Measurements from ENCODE around the gene S1PR4.

Gene S1PR4, protein sequence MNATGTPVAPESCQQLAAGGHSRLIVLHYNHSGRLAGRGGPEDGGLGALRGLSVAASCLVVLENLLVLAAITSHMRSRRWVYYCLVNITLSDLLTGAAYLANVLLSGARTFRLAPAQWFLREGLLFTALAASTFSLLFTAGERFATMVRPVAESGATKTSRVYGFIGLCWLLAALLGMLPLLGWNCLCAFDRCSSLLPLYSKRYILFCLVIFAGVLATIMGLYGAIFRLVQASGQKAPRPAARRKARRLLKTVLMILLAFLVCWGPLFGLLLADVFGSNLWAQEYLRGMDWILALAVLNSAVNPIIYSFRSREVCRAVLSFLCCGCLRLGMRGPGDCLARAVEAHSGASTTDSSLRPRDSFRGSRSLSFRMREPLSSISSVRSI

DNA sequence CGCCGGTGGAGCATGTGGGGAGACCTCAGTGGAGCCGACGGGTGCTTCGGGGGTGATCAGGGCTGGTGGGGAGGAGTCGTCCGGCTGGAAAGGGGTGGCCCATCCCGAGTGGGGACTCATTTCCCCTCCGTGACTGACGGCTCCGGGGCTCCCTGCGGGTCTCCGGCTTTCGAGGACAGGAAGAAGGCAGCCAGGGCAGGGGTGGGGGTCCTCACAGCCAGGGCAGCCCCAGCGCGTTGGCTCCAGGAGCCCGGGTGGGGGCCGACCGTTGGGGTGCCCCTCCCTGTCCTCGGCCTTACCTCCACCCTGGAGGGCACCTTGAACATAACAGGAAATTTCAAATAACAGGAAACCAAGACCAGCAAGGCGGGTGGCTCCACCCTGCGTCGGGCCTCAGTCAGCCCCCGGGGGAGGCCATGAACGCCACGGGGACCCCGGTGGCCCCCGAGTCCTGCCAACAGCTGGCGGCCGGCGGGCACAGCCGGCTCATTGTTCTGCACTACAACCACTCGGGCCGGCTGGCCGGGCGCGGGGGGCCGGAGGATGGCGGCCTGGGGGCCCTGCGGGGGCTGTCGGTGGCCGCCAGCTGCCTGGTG lies at the start of gene S1PR4:
TSS of gene S1PR4 (plus strand) at position 393 of the 596 bp plus-strand sequence. CDS start at position 417, 24 bp downstream.
- peak; percentile 86 for DNase-seq (ENCODE audit: low read depth)
- H3K4me3 ChIP-seq (ENCODE audit: low read depth, low read length) = peak within 1 kb of the TSS; percentile 81
- TF ChIP-seq POLR2A (IDR thresholded peaks at IDR 0.05; ENCODE audit: extremely low read depth, insufficient read length) (peak; percentile 64), MYC (IDR thresholded peaks at IDR 0.05; ENCODE audit: low read depth, low read length) (peak; percentile 24; the same call in 1 of the 2 replicates)
- TF ChIP-seq, protein P1, sequence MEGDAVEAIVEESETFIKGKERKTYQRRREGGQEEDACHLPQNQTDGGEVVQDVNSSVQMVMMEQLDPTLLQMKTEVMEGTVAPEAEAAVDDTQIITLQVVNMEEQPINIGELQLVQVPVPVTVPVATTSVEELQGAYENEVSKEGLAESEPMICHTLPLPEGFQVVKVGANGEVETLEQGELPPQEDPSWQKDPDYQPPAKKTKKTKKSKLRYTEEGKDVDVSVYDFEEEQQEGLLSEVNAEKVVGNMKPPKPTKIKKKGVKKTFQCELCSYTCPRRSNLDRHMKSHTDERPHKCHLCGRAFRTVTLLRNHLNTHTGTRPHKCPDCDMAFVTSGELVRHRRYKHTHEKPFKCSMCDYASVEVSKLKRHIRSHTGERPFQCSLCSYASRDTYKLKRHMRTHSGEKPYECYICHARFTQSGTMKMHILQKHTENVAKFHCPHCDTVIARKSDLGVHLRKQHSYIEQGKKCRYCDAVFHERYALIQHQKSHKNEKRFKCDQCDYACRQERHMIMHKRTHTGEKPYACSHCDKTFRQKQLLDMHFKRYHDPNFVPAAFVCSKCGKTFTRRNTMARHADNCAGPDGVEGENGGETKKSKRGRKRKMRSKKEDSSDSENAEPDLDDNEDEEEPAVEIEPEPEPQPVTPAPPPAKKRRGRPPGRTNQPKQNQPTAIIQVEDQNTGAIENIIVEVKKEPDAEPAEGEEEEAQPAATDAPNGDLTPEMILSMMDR (IDR thresholded peaks at IDR 0.05; ENCODE audit: low read depth, low read length) = peak; percentile 6
- TF ChIP-seq, protein P2, sequence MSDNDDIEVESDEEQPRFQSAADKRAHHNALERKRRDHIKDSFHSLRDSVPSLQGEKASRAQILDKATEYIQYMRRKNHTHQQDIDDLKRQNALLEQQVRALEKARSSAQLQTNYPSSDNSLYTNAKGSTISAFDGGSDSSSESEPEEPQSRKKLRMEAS (IDR thresholded peaks at IDR 0.05; ENCODE audit: low read depth, low read length) = peak; percentile 18; the same call in 1 of the 2 replicates

DNA sequence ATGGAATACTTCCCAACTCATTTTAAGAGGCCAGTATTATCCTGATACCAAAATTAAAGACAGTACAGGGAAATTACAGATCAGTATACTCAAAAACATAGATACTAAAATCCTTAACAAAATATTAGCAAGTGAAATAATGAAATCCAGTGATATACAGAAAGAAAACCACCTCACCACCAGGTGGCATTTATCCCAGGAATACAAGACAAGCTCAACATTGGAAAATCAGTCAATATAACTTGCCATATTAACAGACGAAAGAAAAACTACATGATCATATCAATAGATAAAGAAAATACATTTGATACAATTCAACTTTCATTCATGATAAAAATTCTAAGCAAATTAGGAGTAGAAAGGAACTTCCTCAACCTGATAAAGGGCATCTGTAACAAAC lies 49.5 kb upstream of the S1PR4 start:
- no peak for TF ChIP-seq POLR2A (IDR thresholded peaks at IDR 0.05; ENCODE audit: extremely low read depth, insufficient read length)
- TF ChIP-seq, protein P2 (IDR thresholded peaks at IDR 0.05; ENCODE audit: low read depth, low read length) = no peak
- no peak for TF ChIP-seq MYC (IDR thresholded peaks at IDR 0.05; ENCODE audit: low read depth, low read length)
- TF ChIP-seq, protein P1 (IDR thresholded peaks at IDR 0.05; ENCODE audit: low read depth, low read length) = peak; percentile 11
- no peak overlapping the region for H3K4me3 ChIP-seq (ENCODE audit: low read depth, low read length)
- DNase-seq (ENCODE audit: low read depth) = peak; percentile 42

DNA sequence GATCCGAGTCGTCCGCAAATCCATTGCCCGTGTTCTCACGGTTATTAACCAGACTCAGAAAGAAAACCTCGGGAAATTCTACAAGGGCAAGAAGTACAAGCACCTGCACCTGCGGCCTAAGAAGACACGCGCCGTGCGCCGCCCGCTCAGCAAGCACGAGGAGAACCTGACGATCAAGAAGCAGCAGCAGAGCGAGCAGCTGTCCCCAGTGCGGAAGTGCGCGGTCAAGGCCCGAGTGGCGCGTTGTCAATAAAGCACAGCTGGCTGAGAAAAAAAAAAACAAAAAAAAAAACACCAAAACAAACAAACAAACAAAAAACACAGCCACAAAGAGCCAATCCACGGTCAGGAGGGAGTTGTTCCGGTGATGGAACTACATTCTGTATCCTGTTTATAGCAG lies 47.4 kb upstream of the S1PR4 start:
- no peak for DNase-seq (ENCODE audit: low read depth)
- TF ChIP-seq, protein P1 (IDR thresholded peaks at IDR 0.05; ENCODE audit: low read depth, low read length) = no peak
- no peak for TF ChIP-seq POLR2A (IDR thresholded peaks at IDR 0.05; ENCODE audit: extremely low read depth, insufficient read length)
- TF ChIP-seq, protein P2 (IDR thresholded peaks at IDR 0.05; ENCODE audit: low read depth, low read length) = no peak
- TF ChIP-seq MYC (IDR thresholded peaks at IDR 0.05; ENCODE audit: low read depth, low read length) = no peak
- H3K4me3 ChIP-seq (ENCODE audit: low read depth, low read length) = no peak overlapping the region

- TF ChIP-seq POLR2A (IDR thresholded peaks at IDR 0.05; ENCODE audit: extremely low read depth, insufficient read length) = no peak
- TF ChIP-seq, protein P2 (IDR thresholded peaks at IDR 0.05; ENCODE audit: low read depth, low read length) = peak; percentile 37
- TF ChIP-seq MYC (IDR thresholded peaks at IDR 0.05; ENCODE audit: low read depth, low read length) = peak; percentile 26; the same call in 1 of the 2 replicates
- TF ChIP-seq, protein P1 (IDR thresholded peaks at IDR 0.05; ENCODE audit: low read depth, low read length) = no peak
- peak overlapping the region; percentile 32 for H3K4me3 ChIP-seq (ENCODE audit: low read depth, low read length)
- DNase-seq (ENCODE audit: low read depth) = peak; percentile 92
Observed at GRCh38 chr19:3132971-3133792, 45.4 kb upstream of the S1PR4 start.

GRCh38 chr19:3133793-3134116 lies 44.8 kb upstream of the S1PR4 start:
- H3K4me3 ChIP-seq (ENCODE audit: low read depth, low read length) = no peak overlapping the region
- TF ChIP-seq, protein P1 (IDR thresholded peaks at IDR 0.05; ENCODE audit: low read depth, low read length) = no peak
- TF ChIP-seq, protein P2 (IDR thresholded peaks at IDR 0.05; ENCODE audit: low read depth, low read length) = no peak
- TF ChIP-seq POLR2A (IDR thresholded peaks at IDR 0.05; ENCODE audit: extremely low read depth, insufficient read length) (no peak), MYC (IDR thresholded peaks at IDR 0.05; ENCODE audit: low read depth, low read length) (no peak)
- no peak for DNase-seq (ENCODE audit: low read depth)

Data from NB4 (cell line).